VCaP (cell line): ENCODE data around the gene PCID2.

Experiments used
- H3K27ac ChIP-seq: fragments of 450-650 bp; 2 replicates; pipeline ENCODE4 v1.5.1; 2017
- TF ChIP-seq, protein P1 (sequence below): fragments of 450-650 bp; conservative IDR thresholded peaks from 2 replicates; pipeline ENCODE4 v1.5.1; 2017; ENCODE audit warnings: mild to moderate bottlenecking, moderate library complexity

PCID2 gene

DNA sequence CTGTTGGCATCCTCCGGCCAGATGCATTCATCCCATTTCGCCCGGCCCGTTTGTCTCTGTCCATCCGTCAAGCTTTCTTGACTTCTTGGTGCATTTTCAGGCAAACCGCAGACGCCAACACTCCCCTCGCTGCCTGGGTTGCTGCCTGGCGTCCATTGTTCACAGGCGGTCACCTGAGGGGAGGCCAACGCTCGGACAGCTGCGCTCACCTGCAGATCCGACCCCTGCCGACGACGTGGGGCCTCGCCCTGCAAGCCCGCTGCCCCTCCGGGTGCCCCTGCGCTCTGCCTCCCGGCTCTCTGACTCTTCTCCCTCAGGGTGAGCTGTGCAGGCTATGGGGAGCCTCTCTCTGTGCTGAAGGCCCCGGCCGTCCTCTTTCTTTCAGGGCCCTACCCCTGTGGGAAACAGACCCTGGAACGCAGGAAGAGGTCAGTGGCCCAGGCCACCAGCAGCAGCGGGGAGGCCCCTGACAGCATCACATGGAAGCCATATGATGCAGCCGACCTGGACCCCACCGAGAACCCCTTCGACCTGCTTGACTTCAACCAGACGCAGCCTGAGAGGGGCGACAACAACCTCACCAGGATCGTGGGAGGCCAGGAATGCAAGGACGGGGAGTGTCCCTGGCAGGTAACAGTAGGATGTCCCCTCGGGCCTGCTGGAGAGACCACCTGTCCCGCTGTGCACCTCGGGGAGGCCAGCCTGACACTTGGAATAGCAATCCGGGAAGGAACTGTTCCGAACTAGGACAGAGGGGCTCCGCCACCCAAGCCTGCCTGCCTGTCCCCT, 64.8 kb downstream of the PCID2 start:
- TF ChIP-seq, protein P1, sequence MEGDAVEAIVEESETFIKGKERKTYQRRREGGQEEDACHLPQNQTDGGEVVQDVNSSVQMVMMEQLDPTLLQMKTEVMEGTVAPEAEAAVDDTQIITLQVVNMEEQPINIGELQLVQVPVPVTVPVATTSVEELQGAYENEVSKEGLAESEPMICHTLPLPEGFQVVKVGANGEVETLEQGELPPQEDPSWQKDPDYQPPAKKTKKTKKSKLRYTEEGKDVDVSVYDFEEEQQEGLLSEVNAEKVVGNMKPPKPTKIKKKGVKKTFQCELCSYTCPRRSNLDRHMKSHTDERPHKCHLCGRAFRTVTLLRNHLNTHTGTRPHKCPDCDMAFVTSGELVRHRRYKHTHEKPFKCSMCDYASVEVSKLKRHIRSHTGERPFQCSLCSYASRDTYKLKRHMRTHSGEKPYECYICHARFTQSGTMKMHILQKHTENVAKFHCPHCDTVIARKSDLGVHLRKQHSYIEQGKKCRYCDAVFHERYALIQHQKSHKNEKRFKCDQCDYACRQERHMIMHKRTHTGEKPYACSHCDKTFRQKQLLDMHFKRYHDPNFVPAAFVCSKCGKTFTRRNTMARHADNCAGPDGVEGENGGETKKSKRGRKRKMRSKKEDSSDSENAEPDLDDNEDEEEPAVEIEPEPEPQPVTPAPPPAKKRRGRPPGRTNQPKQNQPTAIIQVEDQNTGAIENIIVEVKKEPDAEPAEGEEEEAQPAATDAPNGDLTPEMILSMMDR: no peak

DNA sequence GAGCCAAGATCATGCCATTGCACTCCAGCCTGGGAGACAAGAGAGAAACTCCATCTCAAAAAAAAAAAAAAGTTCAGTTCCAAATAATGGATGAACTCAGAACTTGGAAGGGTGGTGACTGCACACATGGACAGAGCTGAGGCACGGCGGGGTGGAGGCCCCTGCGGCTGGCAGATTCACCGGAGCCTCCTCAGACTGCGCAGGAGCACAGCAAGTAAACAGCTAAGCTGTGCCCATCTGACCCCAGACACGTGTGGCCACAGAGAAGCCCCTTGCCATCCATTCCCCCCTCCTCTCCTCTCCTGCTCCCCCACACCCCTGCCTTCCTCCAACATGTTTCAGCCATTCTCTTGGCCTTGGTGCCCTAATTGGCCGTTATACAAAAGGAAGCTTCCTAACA, 65.6 kb downstream of the PCID2 start:
- TF ChIP-seq, protein P1: no peak

More for the DNA sequence above, 64.8 kb downstream of the PCID2 start:
- H3K27ac ChIP-seq: no peak overlapping the region

DNA sequence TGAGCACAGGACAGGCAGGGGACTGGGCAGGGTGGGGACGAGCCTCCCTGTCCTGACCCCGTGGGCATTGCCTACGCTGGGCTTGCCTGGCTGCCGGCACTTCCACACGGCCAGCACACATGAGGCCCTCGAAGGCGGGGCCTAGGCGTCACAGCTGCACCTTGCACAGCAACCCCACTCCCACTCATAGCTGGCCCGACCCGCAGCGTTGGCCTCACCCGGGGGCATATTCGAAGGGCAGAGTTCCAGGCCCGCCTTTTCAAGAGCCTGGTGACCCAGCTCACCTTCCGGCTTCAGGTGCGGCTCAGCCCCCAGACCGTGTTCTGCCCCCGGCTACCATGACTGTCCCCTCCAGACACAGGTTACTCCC, 66.9 kb downstream of the PCID2 start:
- H3K27ac ChIP-seq: no peak overlapping the region
- TF ChIP-seq, protein P1: no peak

More for the DNA sequence above, 65.6 kb downstream of the PCID2 start:
- H3K27ac ChIP-seq: no peak overlapping the region

DNA sequence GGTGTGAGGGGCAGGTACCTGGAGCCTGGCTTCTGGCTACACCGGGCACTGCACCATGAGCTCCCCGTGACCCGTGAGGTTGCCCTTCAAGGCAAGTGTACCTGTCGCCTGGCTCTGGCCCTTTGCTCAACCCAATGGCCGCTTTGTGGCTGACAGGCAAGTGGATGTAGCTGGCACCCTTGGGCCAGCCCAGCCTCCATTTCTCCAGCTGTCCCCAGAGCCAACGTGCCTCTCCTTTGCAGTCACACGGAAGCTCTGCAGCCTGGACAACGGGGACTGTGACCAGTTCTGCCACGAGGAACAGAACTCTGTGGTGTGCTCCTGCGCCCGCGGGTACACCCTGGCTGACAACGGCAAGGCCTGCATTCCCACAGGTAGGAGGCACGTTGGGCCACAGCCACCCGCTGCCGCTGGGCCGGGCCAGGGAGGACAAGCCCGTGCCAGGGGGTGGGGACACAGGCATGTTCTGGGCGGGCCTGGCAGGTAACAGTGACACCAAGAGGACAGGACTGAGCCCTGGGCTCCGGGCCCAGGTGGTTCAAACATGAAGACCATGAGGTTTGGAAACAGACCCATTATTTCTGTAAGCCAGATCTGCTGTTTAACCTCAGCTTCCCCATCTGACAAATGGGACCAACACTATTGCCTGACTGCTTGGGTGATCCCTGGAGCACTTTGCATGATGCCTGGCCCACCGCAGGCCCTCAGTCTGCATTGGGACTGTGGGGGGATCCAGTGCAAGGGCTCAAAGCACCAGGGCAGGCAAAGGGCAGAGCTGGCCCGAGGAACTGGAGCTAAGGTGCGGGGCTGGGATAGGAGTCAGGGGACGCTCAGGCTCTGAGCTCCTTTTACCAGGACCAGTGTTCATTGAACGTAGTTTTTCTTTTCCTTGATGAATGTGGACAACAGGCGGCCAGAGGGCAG, 67.5 kb downstream of the PCID2 start:
- no peak overlapping the region for H3K27ac ChIP-seq
- TF ChIP-seq, protein P1: no peak

DNA sequence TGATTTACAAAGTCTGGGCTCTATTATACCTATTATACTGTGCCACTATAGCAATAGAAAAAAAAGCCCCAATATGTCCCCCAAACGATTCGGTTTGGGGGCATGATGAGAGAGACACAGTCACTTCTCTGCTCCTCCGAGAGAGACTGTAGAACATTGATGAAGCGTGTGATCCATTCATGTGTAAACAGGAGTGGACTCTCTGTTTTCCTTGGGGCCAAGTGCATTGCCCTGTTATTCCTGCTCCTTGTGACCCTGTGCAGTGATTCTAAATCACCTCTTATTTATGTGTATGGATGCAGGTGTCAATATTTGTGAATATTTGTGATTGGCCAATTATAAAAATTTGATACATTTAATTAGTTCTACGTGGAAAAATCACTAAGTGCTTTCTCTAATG, 68.9 kb downstream of the PCID2 start:
- no peak overlapping the region for H3K27ac ChIP-seq
- TF ChIP-seq, protein P1: no peak

DNA sequence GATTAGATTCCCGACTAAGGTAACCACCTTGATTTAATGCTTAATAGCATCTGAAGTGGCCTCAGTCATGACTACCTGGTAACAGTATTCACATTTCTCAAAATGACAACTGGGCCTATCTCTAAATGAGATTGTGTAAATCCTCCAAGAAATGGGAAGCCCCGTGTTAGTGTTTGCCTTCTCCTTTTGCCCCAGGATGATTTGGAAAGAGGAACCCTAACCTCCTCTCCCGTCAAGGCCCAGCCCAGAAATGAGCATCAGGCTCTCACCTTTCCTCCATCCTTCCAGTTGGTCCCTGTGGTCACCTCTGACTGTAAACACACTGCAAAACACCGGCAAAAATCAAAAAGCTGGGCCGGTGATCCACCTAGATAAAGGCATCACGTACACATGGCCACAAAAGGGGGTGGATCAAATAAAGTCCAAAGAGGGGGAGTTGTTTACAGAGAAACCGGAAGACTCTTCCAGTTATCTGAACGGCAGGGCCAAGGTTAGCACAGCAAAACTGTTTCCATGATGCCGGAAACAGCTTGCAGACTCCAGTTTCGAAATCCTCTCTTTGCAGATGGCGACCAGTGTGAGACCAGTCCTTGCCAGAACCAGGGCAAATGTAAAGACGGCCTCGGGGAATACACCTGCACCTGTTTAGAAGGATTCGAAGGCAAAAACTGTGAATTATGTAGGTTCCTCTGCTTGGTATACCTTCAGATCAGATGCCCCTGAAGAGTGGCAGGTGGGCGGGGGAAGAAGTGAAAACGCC, 69.5 kb downstream of the PCID2 start:
- TF ChIP-seq, protein P1: no peak
- no peak overlapping the region for H3K27ac ChIP-seq
